SK-N-SH treated with all-trans-retinoic acid at 6 μM for 48 hours (cell line): ENCODE measurements around the gene KAT2B.
"Not testable (repeated sequence)": the region's sequence is repeated elsewhere in the genome, so short reads cannot be mapped to it uniquely, and the experiment has no call there.

Experiments used
- ATAC-seq: fragments of 200-7000 bp; cut with Tn5 transposase; 3 replicates; pipeline ENCODE4 v1.9.1; 2020; ENCODE audit warnings: mild to moderate bottlenecking, moderate library complexity
- ARNTL ChIP-seq: fragments of 450-650 bp; formaldehyde crosslinking; IDR thresholded peaks from 2 replicates; pipeline ENCODE4 v1.5.0; 2020; ENCODE audit warnings: low read depth, mild to moderate bottlenecking, moderate library complexity, borderline replicate concordance
- BACH2 ChIP-seq: fragments of 250-450 bp; sonication (Bioruptor Pico); IDR thresholded peaks from 2 replicates; pipeline ENCODE4 v1.9.0; 2021; ENCODE audit warnings: mild to moderate bottlenecking, borderline replicate concordance
- CREB5 ChIP-seq: fragments of 250-450 bp; sonication (Bioruptor Pico); IDR thresholded peaks from 2 replicates; pipeline ENCODE4 v1.5.1; 2020; ENCODE audit warnings: low read depth, mild to moderate bottlenecking, moderate library complexity
- CSRNP3 ChIP-seq: fragments of 250-450 bp; sonication (Bioruptor Pico); IDR thresholded peaks from 2 replicates; pipeline ENCODE4 v1.5.1; 2021; ENCODE audit warnings: mild to moderate bottlenecking, moderate library complexity
- ESRRG ChIP-seq: fragments of 250-450 bp; sonication (Bioruptor Pico); IDR thresholded peaks from 2 replicates; pipeline ENCODE4 v1.6.1; 2021; ENCODE audit warnings: mild to moderate bottlenecking
- GLIS3 ChIP-seq: fragments of 250-450 bp; sonication (Bioruptor Pico); IDR thresholded peaks from 2 replicates; pipeline ENCODE4 v1.5.0; 2020; ENCODE audit warnings: mild to moderate bottlenecking, moderate library complexity
- ISL1 ChIP-seq: fragments of 250-450 bp; sonication (Bioruptor Pico); IDR thresholded peaks from 2 replicates; pipeline ENCODE4 v2.1.2; 2022; ENCODE audit warnings: mild to moderate bottlenecking, moderate library complexity
- OSR1 ChIP-seq: fragments of 250-450 bp; sonication (Bioruptor Pico); IDR thresholded peaks from 2 replicates; pipeline ENCODE4 v1.8.0; 2022; ENCODE audit warnings: moderate library complexity, mild to moderate bottlenecking, inconsistent platforms
- POU6F1 ChIP-seq: fragments of 250-450 bp; sonication (Bioruptor Pico); IDR thresholded peaks from 2 replicates; pipeline ENCODE4 v1.8.0; 2021; ENCODE audit warnings: low read depth, mild to moderate bottlenecking, moderate library complexity, borderline replicate concordance
- PPARA ChIP-seq: fragments of 250-450 bp; sonication (Bioruptor Pico); IDR thresholded peaks from 2 replicates; pipeline ENCODE4 v1.5.0; 2020; ENCODE audit warnings: mild to moderate bottlenecking, borderline replicate concordance
- RARB ChIP-seq: fragments of 250-450 bp; sonication (Bioruptor Pico); IDR thresholded peaks from 2 replicates; pipeline ENCODE4 v1.8.0; 2021; ENCODE audit warnings: mild to moderate bottlenecking, moderate library complexity
- SNAI2 ChIP-seq: fragments of 250-450 bp; sonication (Bioruptor Pico); IDR thresholded peaks from 2 replicates; pipeline ENCODE4 v1.5.0; 2020; ENCODE audit warnings: mild to moderate bottlenecking, moderate library complexity
- TCF4 ChIP-seq: fragments of 250-450 bp; sonication (Bioruptor Pico); IDR thresholded peaks from 2 replicates; pipeline ENCODE4 v1.8.0; 2021; ENCODE audit warnings: mild to moderate bottlenecking, moderate library complexity, borderline replicate concordance
- TOX ChIP-seq: fragments of 250-450 bp; sonication (Bioruptor Pico); IDR thresholded peaks from 2 replicates; pipeline ENCODE4 v1.8.0; 2021; ENCODE audit warnings: mild to moderate bottlenecking, moderate library complexity, borderline replicate concordance
- TSHZ2 ChIP-seq: fragments of 250-450 bp; sonication (Bioruptor Pico); IDR thresholded peaks from 2 replicates; pipeline ENCODE4 v1.5.0; 2020; ENCODE audit warnings: mild to moderate bottlenecking, moderate library complexity
- ZC3H10 ChIP-seq: fragments of 250-450 bp; sonication (Bioruptor Pico); IDR thresholded peaks from 2 replicates; pipeline ENCODE4 v1.5.1; 2021; ENCODE audit warnings: mild to moderate bottlenecking, moderate library complexity
- ZFP3 ChIP-seq: fragments of 250-450 bp; sonication (Bioruptor Pico); IDR thresholded peaks from 2 replicates; pipeline ENCODE4 v1.5.0; 2020; ENCODE audit warnings: mild to moderate bottlenecking, moderate library complexity
- ZFP30 ChIP-seq: fragments of 450-650 bp; formaldehyde crosslinking; IDR thresholded peaks from 2 replicates; pipeline ENCODE4 v1.5.0; 2022; ENCODE audit warnings: mild to moderate bottlenecking, moderate library complexity
- ZNF565 ChIP-seq: fragments of 450-650 bp; formaldehyde crosslinking; conservative IDR thresholded peaks from 2 replicates; pipeline ENCODE4 v1.5.0; 2020; ENCODE audit warnings: low read depth, mild to moderate bottlenecking, moderate library complexity
- ZNF70 ChIP-seq: fragments of 450-650 bp; formaldehyde crosslinking; IDR thresholded peaks from 2 replicates; pipeline ENCODE4 v1.5.0; 2020; ENCODE audit warnings: mild to moderate bottlenecking, moderate library complexity
- ZNF8 ChIP-seq: fragments of 450-650 bp; formaldehyde crosslinking; IDR thresholded peaks from 2 replicates; pipeline ENCODE4 v1.5.0; 2020; ENCODE audit warnings: mild to moderate bottlenecking, moderate library complexity

The KAT2B gene

GRCh38 chr3:20043825-20044224, 3.6 kb downstream of the KAT2B start (continued):
- TF ChIP-seq CREB5 (CRISPR knock-in tag) (no peak), SNAI2 (no peak), RARB (CRISPR knock-in tag) (no peak), ISL1 (CRISPR knock-in tag) (no peak), ZFP3 (CRISPR knock-in tag) (no peak), CSRNP3 (no peak), ZNF70 (CRISPR knock-in tag) (no peak), ARNTL (CRISPR knock-in tag) (no peak), ZNF565 (CRISPR knock-in tag) (no peak)

GRCh38 chr3:20045141-20045540, 4.9 kb downstream of the KAT2B start:
- ATAC-seq: not testable (repeated sequence)

- ATAC-seq: no peak
- TF ChIP-seq BACH2 (CRISPR knock-in tag): no peak
- no peak for TF ChIP-seq ZFP3 (CRISPR knock-in tag)
- TF ChIP-seq ZC3H10 (CRISPR knock-in tag): no peak
- no peak for TF ChIP-seq CSRNP3
- TF ChIP-seq, all 23 proteins: peak for 0
These were observed 6.3 kb downstream of the KAT2B start for GRCh38 chr3:20046556-20046955.

- TF ChIP-seq ESRRG (CRISPR knock-in tag) (no peak), SNAI2 (no peak), ZNF565 (CRISPR knock-in tag) (no peak), TOX (CRISPR knock-in tag) (no peak), TSHZ2 (CRISPR knock-in tag) (no peak), OSR1 (CRISPR knock-in tag) (no peak), CREB5 (CRISPR knock-in tag) (no peak), ZFP30 (CRISPR knock-in tag) (no peak), RARB (CRISPR knock-in tag) (no peak), GLIS3 (CRISPR knock-in tag) (no peak), CSRNP3 (no peak), BACH2 (CRISPR knock-in tag) (no peak), ZNF8 (no peak), ZC3H10 (CRISPR knock-in tag) (no peak), TCF4 (CRISPR knock-in tag) (no peak), POU6F1 (CRISPR knock-in tag) (no peak), ISL1 (CRISPR knock-in tag) (no peak), PPARA (CRISPR knock-in tag) (no peak), ZNF70 (CRISPR knock-in tag) (no peak)
- no peak for ATAC-seq
These were observed 7.1 kb downstream of the KAT2B start for GRCh38 chr3:20047341-20047779.
